KMS-11 (cell line): ENCODE data around the gene RASIP1.
"Not testable (repeated sequence)": the region's sequence is repeated elsewhere in the genome, so short reads cannot be mapped to it uniquely, and the experiment has no call there.

Experiments used
- H2AFZ ChIP-seq: fragments of 200-600 bp; sonication (generic); 2 replicates; pipeline ENCODE4 v1.6.1; 2016; ENCODE audit warnings: antibody characterized with exemption, mixed run types, low read depth
- H3K27ac ChIP-seq: fragments of 200-600 bp; sonication (generic); 2 replicates; pipeline ENCODE4 v1.6.1; 2016; ENCODE audit warnings: mild to moderate bottlenecking, mixed run types
- H3K27me3 ChIP-seq: fragments of 200-600 bp; sonication (generic); 2 replicates; pipeline ENCODE4 v1.6.1; 2017; ENCODE audit warnings: mild to moderate bottlenecking, low read depth, mixed run types, moderate library complexity; ENCODE audit not compliant: insufficient read depth
- H3K36me3 ChIP-seq: fragments of 200-600 bp; sonication (generic); 2 replicates; pipeline ENCODE4 v1.6.1; 2017; ENCODE audit warnings: mild to moderate bottlenecking, mixed run types; ENCODE audit not compliant: insufficient read depth
- H3K4me1 ChIP-seq: fragments of 200-600 bp; sonication (generic); 2 replicates; pipeline ENCODE4 v1.6.1; 2016; ENCODE audit warnings: mild to moderate bottlenecking, low read depth, mixed run types; ENCODE audit not compliant: poor library complexity, severe bottlenecking
- H3K4me2 ChIP-seq: fragments of 200-600 bp; sonication (generic); 2 replicates; pipeline ENCODE4 v1.7.0; 2016; ENCODE audit warnings: mild to moderate bottlenecking, mixed run types
- H3K4me3 ChIP-seq: fragments of 200-600 bp; sonication (generic); IDR thresholded peaks from 2 replicates; pipeline ENCODE4 v1.6.1; 2017; ENCODE audit warnings: low read depth, low read length, mixed read lengths; ENCODE audit not compliant: insufficient read depth
- H3K79me2 ChIP-seq: fragments of 200-600 bp; sonication (generic); 2 replicates; pipeline ENCODE4 v1.6.1; 2016; ENCODE audit warnings: low read depth, mixed run types; ENCODE audit not compliant: insufficient read depth
- H3K9ac ChIP-seq: fragments of 200-600 bp; sonication (generic); 2 replicates; pipeline ENCODE4 v1.6.1; 2016; ENCODE audit warnings: mild to moderate bottlenecking, mixed run types
- H4K20me1 ChIP-seq: fragments of 200-600 bp; sonication (generic); 2 replicates; pipeline ENCODE4 v1.6.1; 2016; ENCODE audit warnings: mild to moderate bottlenecking, mixed run types; ENCODE audit not compliant: insufficient read depth
- CTCF ChIP-seq: fragments of 200-600 bp; sonication (generic); conservative IDR thresholded peaks from 2 replicates; pipeline ENCODE4 v1.6.1; 2017; ENCODE audit warnings: low read depth, mild to moderate bottlenecking, antibody characterized with exemption, low read length, moderate library complexity, mixed read lengths

RASIP1 gene

GRCh38 chr19:48720613-48721296 lies 19.7 kb downstream of the RASIP1 start:
- H3K79me2 ChIP-seq = no peaks in the 10 kb centered on the region
- no peaks in the 10 kb centered on the region for H4K20me1 ChIP-seq
- peak overlapping the region; percentile 69 for H3K27ac ChIP-seq
- peaks cover 8% of the 10 kb centered on the region for H3K4me1 ChIP-seq
- H3K4me3 ChIP-seq = no peak overlapping the region
- H3K4me2 ChIP-seq = peak overlapping the region; percentile 31
- no peaks in the 10 kb centered on the region for H3K27me3 ChIP-seq
- peak overlapping the region; percentile 78 for H2AFZ ChIP-seq
- H3K9ac ChIP-seq = peak overlapping the region; percentile 72
- no peak for TF ChIP-seq CTCF
- H3K36me3 ChIP-seq = no peaks in the 10 kb centered on the region

GRCh38 chr19:48720251-48720612 lies 20.2 kb downstream of the RASIP1 start:
- no peak overlapping the region for H3K9ac ChIP-seq
- no peaks in the 10 kb centered on the region for H3K36me3 ChIP-seq
- H3K4me1 ChIP-seq = peaks cover 8% of the 10 kb centered on the region
- peak overlapping the region; percentile 78 for H2AFZ ChIP-seq
- H3K27ac ChIP-seq = no peak overlapping the region
- no peaks in the 10 kb centered on the region for H4K20me1 ChIP-seq
- no peaks in the 10 kb centered on the region for H3K27me3 ChIP-seq
- no peaks in the 10 kb centered on the region for H3K79me2 ChIP-seq
- peak overlapping the region; percentile 31 for H3K4me2 ChIP-seq
- H3K4me3 ChIP-seq = no peak overlapping the region
- no peak for TF ChIP-seq CTCF

- Histone ChIP-seq H3K36me3 (no peaks in the 10 kb centered on the region), H3K4me1 (peaks cover 11% of the 10 kb centered on the region), H4K20me1 (no peaks in the 10 kb centered on the region), H3K9ac (peak within 1 kb of the TSS; percentile 72), H3K27me3 (no peaks in the 10 kb centered on the region), H3K27ac (peak within 1 kb of the TSS; percentile 69; the same call in 1 of the 2 replicates), H3K4me2 (peak within 1 kb of the TSS; percentile 31), H3K79me2 (no peaks in the 10 kb centered on the region), H2AFZ (peak within 1 kb of the TSS; percentile 78), H3K4me3 (no peak within 1 kb of the TSS)
- no peak for TF ChIP-seq CTCF
Measured at GRCh38 chr19:48719263-48720171, 20.9 kb downstream of the RASIP1 start, which contains the start of gene MAMSTR. TSS of gene MAMSTR (minus strand) at chr19:48719725. CDS start at chr19:48719031, 694 bp downstream.

- H3K9ac ChIP-seq = no peak overlapping the region
- H3K4me2 ChIP-seq = no peak overlapping the region
- no peaks in the 10 kb centered on the region for H3K27me3 ChIP-seq
- TF ChIP-seq CTCF = no peak
- H3K36me3 ChIP-seq = no peaks in the 10 kb centered on the region
- H3K4me3 ChIP-seq = no peak overlapping the region
- no peak overlapping the region for H2AFZ ChIP-seq
- no peak overlapping the region for H3K27ac ChIP-seq
- H3K79me2 ChIP-seq = no peaks in the 10 kb centered on the region
- no peaks in the 10 kb centered on the region for H4K20me1 ChIP-seq
- peaks cover 11% of the 10 kb centered on the region for H3K4me1 ChIP-seq
Measured at GRCh38 chr19:48718711-48719231, 21.6 kb downstream of the RASIP1 start.

GRCh38 chr19:48718106-48718505 lies 22.3 kb downstream of the RASIP1 start:
- not testable (repeated sequence) for H3K4me2 ChIP-seq

More at GRCh38 chr19:48718106-48718505, 22.3 kb downstream of the RASIP1 start:
- H3K79me2 ChIP-seq, H2AFZ ChIP-seq, H3K4me3 ChIP-seq, H3K27me3 ChIP-seq, H3K9ac ChIP-seq, H3K36me3 ChIP-seq, H3K27ac ChIP-seq, H4K20me1 ChIP-seq: not testable (repeated sequence)
- H3K4me1 ChIP-seq = peaks cover 17% of the 10 kb centered on the region
